CD1c-positive myeloid dendritic cell (primary cell): ENCODE measurements around the gene RNASEH2C.
A peak's percentile ranks its signal among the peaks of the same experiment; 100 is the strongest.
"Not testable (repeated sequence)": the region's sequence is repeated elsewhere in the genome, so short reads cannot be mapped to it uniquely, and the experiment has no call there.

ENCODE experiments used
- DNase-seq: peaks from one replicate; pipeline ENCODE4 v3.0.0-alpha.2; 2016; ENCODE audit errors: extremely low spot score

RNASEH2C gene

GRCh38 chr11:65720211-65720934 is at the start of gene RNASEH2C:
RNASEH2C (minus strand) TSS chr11:65720798; CDS start chr11:65720758, 40 bp downstream.
- peak; percentile 93 for DNase-seq

- not testable (repeated sequence) for DNase-seq
Observed at GRCh38 chr11:65767806-65768205, 47.2 kb upstream of the RNASEH2C start.

- no peak for DNase-seq
Observed at GRCh38 chr11:65767406-65767805, 46.8 kb upstream of the RNASEH2C start.

- DNase-seq: no peak
Observed at GRCh38 chr11:65766535-65766934, 45.9 kb upstream of the RNASEH2C start.

- DNase-seq: no peak
Observed at GRCh38 chr11:65764434-65764833, 43.8 kb upstream of the RNASEH2C start.

GRCh38 chr11:65762816-65763215 is 42.2 kb upstream of the RNASEH2C start:
- DNase-seq: not testable (repeated sequence)

GRCh38 chr11:65762169-65762568 is 41.6 kb upstream of the RNASEH2C start:
- not testable (repeated sequence) for DNase-seq

- DNase-seq: no peak
Observed at GRCh38 chr11:65745049-65745448, 24.5 kb upstream of the RNASEH2C start.

- DNase-seq: no peak
Observed at GRCh38 chr11:65744699-65745042, 24.1 kb upstream of the RNASEH2C start.

- DNase-seq: peak; percentile 50
Observed at GRCh38 chr11:65744026-65744698, 23.6 kb upstream of the RNASEH2C start.

- DNase-seq: no peak
Observed at GRCh38 chr11:65743681-65744025, 23.1 kb upstream of the RNASEH2C start.

GRCh38 chr11:65742353-65742752 is 21.8 kb upstream of the RNASEH2C start:
- DNase-seq: no peak

GRCh38 chr11:65741185-65741584 is 20.6 kb upstream of the RNASEH2C start:
- DNase-seq: no peak

- no peak for DNase-seq
Observed at GRCh38 chr11:65739022-65739421, 18.4 kb upstream of the RNASEH2C start.

GRCh38 chr11:65736810-65737209 is 16.2 kb upstream of the RNASEH2C start:
- no peak for DNase-seq

- DNase-seq: not testable (repeated sequence)
Observed at GRCh38 chr11:65735111-65735510, 14.5 kb upstream of the RNASEH2C start.

- no peak for DNase-seq
Observed at GRCh38 chr11:65730461-65730860, 9.9 kb upstream of the RNASEH2C start.

GRCh38 chr11:65727865-65728264 is 7.3 kb upstream of the RNASEH2C start:
- DNase-seq: no peak

GRCh38 chr11:65726660-65727059 is 6.1 kb upstream of the RNASEH2C start:
- peak; percentile 6 for DNase-seq

GRCh38 chr11:65722261-65722660 is 1.7 kb upstream of the RNASEH2C start:
- no peak for DNase-seq

GRCh38 chr11:65719871-65720210 is 757 bp downstream of the RNASEH2C start:
- peak; percentile 40 for DNase-seq

- no peak for DNase-seq
Observed at GRCh38 chr11:65718964-65719492, 1.6 kb downstream of the RNASEH2C start.

- DNase-seq: no peak
Observed at GRCh38 chr11:65718531-65718930, 2.1 kb downstream of the RNASEH2C start.
